Measurements from ENCODE around the gene CHD9. TPM values are rescaled to one million over a fixed set of nuclear protein-coding genes. Genes with fewer than 3 reads are reported as not detected.

CHD9 gene
- total RNA-seq, 1 experiment from 2014 or later = 18.9 TPM

DNA sequence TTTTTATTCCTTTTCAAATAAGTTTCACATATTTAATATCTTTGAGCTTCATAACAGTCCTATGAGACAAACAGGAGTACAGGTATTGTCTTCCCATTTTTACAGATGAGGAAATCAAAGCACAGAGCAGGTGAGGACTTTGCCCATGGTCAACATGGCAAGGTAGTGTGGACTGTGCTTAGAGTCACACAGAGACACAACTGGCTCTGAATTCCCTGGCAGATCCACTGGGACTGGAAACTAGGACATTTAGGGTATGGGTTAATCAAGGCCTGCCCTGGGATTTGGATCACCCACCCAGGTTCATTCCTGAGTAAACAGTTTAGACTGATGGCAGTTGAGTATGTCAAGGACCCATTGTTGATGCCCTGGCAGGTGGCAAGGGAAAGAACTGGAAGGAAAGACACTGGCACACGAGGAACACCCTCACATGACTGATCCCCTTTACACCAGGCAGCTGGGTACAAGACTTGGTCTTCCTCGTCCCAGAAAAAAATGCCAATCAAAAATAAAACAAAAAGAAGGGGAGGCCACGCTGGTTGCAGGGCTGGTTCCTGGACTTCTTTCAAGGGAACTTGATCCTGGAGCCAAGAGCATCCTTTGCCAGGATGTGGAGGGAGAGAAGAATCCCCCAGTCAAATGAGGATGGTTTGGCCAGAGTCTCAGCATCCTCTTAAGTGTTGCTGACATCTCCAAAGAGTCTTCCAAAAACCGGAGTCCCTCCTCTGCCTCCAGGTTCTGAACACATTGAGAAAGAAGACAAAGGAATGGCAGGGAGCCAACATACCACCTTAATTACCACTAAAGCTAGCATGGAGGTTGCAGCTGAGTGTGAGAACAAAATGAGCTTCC, 34.9 kb downstream of the CHD9 start:
- H3K79me2 ChIP-seq (ENCODE audit: insufficient read depth, low read length) = peaks cover 41% of the 10 kb centered on the region
- H3K4me1 ChIP-seq (ENCODE audit: control insufficient read depth in 1 of 2, insufficient read depth in 2 of 2, low read length in 2 of 2) = peaks cover 13 to 28% of the 10 kb centered on the region in 2 experiments
- RAD21 ChIA-PET (ENCODE audit: low non-redundant PET in 1 of 2, low total read pairs in 2 of 2, uncharacterized antibody in 2 of 2, unreplicated experiment in 2 of 2) = no interaction called here
- no TSS peak for BruUV-seq (replicated peaks)
- POLR2A ChIA-PET = no interaction called here
- no peak overlapping the region for H3K4me3 ChIP-seq (replicated peaks in 1 of 2; ENCODE audit: low read depth in 1 of 2, low read length in 2 of 2)
- no peaks in the 10 kb centered on the region for H3K9me2 ChIP-seq (ENCODE audit: insufficient read depth)
- CTCF ChIA-PET = no interaction called here
- no peak overlapping the region for H3K9ac ChIP-seq (ENCODE audit: low read length)
- TF ChIP-seq, protein P1, sequence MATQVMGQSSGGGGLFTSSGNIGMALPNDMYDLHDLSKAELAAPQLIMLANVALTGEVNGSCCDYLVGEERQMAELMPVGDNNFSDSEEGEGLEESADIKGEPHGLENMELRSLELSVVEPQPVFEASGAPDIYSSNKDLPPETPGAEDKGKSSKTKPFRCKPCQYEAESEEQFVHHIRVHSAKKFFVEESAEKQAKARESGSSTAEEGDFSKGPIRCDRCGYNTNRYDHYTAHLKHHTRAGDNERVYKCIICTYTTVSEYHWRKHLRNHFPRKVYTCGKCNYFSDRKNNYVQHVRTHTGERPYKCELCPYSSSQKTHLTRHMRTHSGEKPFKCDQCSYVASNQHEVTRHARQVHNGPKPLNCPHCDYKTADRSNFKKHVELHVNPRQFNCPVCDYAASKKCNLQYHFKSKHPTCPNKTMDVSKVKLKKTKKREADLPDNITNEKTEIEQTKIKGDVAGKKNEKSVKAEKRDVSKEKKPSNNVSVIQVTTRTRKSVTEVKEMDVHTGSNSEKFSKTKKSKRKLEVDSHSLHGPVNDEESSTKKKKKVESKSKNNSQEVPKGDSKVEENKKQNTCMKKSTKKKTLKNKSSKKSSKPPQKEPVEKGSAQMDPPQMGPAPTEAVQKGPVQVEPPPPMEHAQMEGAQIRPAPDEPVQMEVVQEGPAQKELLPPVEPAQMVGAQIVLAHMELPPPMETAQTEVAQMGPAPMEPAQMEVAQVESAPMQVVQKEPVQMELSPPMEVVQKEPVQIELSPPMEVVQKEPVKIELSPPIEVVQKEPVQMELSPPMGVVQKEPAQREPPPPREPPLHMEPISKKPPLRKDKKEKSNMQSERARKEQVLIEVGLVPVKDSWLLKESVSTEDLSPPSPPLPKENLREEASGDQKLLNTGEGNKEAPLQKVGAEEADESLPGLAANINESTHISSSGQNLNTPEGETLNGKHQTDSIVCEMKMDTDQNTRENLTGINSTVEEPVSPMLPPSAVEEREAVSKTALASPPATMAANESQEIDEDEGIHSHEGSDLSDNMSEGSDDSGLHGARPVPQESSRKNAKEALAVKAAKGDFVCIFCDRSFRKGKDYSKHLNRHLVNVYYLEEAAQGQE (IDR thresholded peaks at IDR 0.05; ENCODE audit: low read depth) = no peak
- no peak for TF ChIP-seq POLR2A (IDR thresholded peaks at IDR 0.05; ENCODE audit: borderline replicate concordance, extremely low read depth, insufficient read depth, insufficient read length)
- no peak for TF ChIP-seq CBX3 (IDR thresholded peaks at IDR 0.05; ENCODE audit: low read depth)
- TF ChIP-seq ELF1 (IDR thresholded peaks at IDR 0.05; ENCODE audit: borderline replicate concordance, low read depth) = no peak
- no peak for TF ChIP-seq FOSL1 (IDR thresholded peaks at IDR 0.05; ENCODE audit: low read depth)
- TF ChIP-seq, protein P2, sequence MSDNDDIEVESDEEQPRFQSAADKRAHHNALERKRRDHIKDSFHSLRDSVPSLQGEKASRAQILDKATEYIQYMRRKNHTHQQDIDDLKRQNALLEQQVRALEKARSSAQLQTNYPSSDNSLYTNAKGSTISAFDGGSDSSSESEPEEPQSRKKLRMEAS (IDR thresholded peaks at IDR 0.05) = no peak
- TF ChIP-seq, protein P3, sequence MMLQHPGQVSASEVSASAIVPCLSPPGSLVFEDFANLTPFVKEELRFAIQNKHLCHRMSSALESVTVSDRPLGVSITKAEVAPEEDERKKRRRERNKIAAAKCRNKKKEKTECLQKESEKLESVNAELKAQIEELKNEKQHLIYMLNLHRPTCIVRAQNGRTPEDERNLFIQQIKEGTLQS (IDR thresholded peaks at IDR 0.05) = no peak
- TF ChIP-seq YY1 (IDR thresholded peaks at IDR 0.05; ENCODE audit: extremely low read depth, insufficient replicate concordance, low read depth, low read length) = no peak
- no peak for TF ChIP-seq EZH2 (IDR thresholded peaks at IDR 0.05)
- TF ChIP-seq ZFX (IDR thresholded peaks at IDR 0.05) = no peak
- TF ChIP-seq TCF7L2 (IDR thresholded peaks at IDR 0.05; ENCODE audit: borderline replicate concordance, extremely low read depth, insufficient read depth, insufficient read length) = no peak
- TF ChIP-seq ZNF274 (IDR thresholded peaks at IDR 0.05; ENCODE audit: low read depth, low read length) = no peak
- no peak for TF ChIP-seq CEBPB (IDR thresholded peaks at IDR 0.05; ENCODE audit: low read depth)
- TF ChIP-seq POLR2AphosphoS5 (IDR thresholded peaks at IDR 0.05; ENCODE audit: low read depth, low read length) = no peak
- TF ChIP-seq EZH2phosphoT487 (IDR thresholded peaks at IDR 0.05; ENCODE audit: borderline replicate concordance) = no peak
- no peak for TF ChIP-seq JUND (IDR thresholded peaks at IDR 0.05)
- no peak for TF ChIP-seq SIN3A (IDR thresholded peaks at IDR 0.05; ENCODE audit: low read depth)
- DNase-seq (ENCODE audit: low read depth, low spot score) = no peak
- no peak for ATAC-seq
- no peaks in the 10 kb centered on the region for H3K36me3 ChIP-seq (ENCODE audit: control insufficient read depth in 1 of 2, insufficient read depth in 2 of 2, low read length in 2 of 2)
- no peaks in the 10 kb centered on the region for H3K27me3 ChIP-seq (ENCODE audit: insufficient read depth, low read length)
- no peaks in the 10 kb centered on the region for H4K20me1 ChIP-seq (ENCODE audit: insufficient read depth)
- no peak overlapping the region for H2AFZ ChIP-seq (ENCODE audit: low read depth, low read length, poor library complexity, severe bottlenecking)
- H3K4me2 ChIP-seq (ENCODE audit: low read length) = no peak overlapping the region
- no peaks in the 10 kb centered on the region for H3K9me3 ChIP-seq (ENCODE audit: control insufficient read depth in 1 of 2, insufficient read depth in 1 of 2, low read depth in 1 of 2, low read length in 2 of 2)
- no peak overlapping the region for H3K27ac ChIP-seq (ENCODE audit: low read depth, low read length)
- intact Hi-C loops (cut with micrococcal nuclease) = no loop called here

Data from HCT116 (cell line).